SKM-1 treated with dmso at 0.1 percent for 144 hours (cell line): ENCODE measurements around the gene OR52A1.

Experiments
- DNase-seq: peaks from one replicate; lab custom pipeline; 2025; ENCODE audit not compliant: unreplicated experiment; lab: John Stamatoyannopoulos, UW

OR52A1 gene

GRCh38 chr11:5136261-5136660 lies 18.3 kb downstream of the OR52A1 start:
- no peak for DNase-seq

DNA sequence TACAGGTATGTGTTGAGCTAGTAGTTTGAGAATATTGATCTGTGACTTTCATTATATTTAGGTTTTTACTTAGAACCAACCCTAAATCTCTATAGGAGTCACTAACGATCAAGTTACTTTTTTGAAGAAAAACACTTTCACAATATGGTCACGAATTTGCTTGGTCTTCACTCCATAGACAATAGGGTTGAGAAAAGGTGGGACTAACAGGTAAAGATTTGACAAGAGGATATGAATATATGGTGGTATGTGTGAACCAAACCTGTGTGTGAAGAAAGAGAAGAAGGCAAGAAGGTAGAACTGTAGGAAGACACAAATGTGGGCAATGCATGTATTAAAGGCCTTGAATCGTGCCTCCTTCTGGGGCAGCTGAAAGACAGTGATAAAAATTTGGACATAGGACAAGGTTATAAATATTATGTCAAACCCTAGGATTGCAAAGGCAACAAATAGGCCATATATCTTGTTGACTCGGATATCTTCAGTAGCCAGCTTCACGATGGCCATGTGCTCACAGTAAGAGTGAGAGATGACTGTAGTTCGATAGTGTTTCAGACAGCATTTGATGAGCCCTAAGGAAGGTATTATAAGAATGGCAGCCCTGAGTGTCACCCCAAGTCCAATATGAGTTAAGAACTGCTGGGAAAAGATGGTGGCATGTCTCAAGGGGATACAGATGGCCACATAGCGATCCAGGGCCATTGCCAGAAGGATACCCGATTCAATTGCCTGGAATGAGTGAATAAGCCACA lies 22.8 kb downstream of the OR52A1 start:
- no peak for DNase-seq

DNA sequence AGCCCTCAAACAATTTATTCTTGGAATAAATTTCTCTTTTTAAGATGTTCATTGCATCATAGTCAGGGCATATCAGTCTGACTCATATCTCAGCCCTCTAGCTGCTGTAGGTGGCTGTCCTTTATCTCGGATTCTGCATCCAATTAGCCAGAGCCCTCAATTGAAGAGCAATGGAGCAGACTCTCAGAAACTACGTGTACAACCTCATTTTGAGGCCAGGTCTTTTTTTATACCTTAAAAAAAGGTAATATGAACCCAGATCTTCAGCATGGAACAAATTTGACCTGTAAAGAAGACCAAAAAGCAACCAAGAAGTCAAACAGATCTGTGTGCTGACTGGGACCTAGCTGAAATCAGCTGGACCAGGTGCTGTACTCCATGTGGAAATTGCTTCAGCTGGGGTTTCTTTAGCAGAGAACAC lies 25.1 kb downstream of the OR52A1 start:
- DNase-seq, result no peak

GRCh38 chr11:5124891-5125620 lies 29.5 kb downstream of the OR52A1 start:
- DNase-seq, result no peak

GRCh38 chr11:5123802-5124521 lies 30.6 kb downstream of the OR52A1 start:
- DNase-seq, result peak; percentile 40

DNA sequence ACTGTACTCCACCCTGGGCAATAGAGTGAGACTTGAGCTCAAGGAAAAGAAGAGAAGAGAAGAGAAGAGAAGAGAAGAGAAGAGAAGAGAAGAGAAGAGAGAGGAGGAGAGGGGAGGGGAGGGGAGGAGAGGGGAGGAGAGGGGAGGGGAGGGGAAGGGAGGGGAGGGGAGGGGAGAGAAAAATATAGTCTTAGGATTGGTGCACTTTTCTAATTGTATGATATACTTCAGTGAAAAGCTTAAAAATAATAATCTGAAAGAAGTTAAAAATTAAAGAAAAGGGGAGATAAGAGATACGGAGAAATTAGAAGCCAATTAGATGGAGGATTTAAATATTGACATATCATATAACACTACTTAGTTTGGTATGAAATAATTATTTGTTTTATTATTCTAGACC lies 35.7 kb downstream of the OR52A1 start:
- DNase-seq, result no peak

DNA sequence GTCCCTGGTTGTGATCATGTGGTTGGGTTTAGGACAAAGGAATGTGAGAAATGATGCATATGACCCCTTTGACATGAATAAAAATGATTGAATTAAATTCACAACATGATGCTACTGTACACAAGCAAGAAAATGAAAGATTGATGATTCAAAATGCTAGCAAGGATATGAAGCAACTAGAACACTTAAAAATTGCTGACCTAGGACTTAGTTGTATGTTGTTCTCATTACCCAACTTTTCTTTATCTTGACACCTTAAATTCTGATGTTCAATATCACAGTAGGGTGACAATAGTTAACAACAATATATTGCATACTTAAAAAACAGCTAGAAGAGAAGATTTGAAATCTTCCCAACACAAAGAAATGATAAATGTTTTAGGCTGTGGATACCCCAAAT lies 37.0 kb downstream of the OR52A1 start:
- DNase-seq, result no peak

GRCh38 chr11:5115339-5115738 lies 39.2 kb downstream of the OR52A1 start:
- DNase-seq, result no peak

GRCh38 chr11:5107285-5107684 lies 47.3 kb downstream of the OR52A1 start:
- DNase-seq, result no peak

DNA sequence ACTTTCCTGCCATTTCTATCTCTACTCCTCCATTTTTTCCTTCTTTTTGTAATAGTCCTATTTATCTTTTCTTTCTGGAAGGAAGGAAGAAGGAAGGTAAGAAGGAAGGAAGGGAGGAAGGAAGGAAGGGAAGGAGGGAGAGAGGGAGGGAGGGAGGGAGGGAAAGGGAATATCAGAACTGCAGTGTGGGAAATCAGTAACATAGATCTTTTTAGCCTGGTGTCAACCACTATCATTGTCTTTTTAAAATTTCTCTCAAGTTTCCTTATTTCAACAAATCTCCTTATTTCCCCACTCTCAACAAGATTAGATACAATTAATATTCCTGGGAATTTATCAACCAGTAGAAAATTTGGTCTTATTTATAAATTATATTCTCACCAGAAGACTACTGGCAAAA lies 51.5 kb downstream of the OR52A1 start:
- no peak for DNase-seq

DNA sequence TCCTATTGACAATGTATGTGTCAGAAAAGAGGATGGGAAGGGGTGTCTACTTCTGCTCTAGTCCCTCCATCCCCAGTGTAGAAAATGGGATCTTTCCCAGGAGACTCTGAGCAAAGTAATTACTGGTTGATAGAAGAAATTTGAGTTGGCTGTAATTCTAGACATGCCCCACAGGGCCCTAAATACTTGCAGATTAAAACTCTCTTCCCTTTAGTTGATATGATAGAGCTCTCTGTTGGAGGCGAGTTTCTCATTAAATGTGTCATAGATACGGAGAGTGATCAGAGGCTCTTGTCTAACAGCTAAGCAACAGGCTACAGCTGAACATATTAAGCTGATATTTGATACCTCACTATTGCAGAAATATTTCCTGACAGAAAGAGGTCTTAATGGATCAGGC lies 52.3 kb downstream of the OR52A1 start:
- no peak for DNase-seq

- DNase-seq, result no peak
Measured at GRCh38 chr11:5096011-5096410, 58.5 kb downstream of the OR52A1 start.
